Stimulated activated CD4-positive, alpha-beta T cell treated with anti-CD3 and anti-CD28 coated beads, Interleukin-15, amount 100 ng/mL, for 48 hours (primary cell): Measurements from ENCODE around the gene MRPL12.

Experiments
- DNase-seq, 2 donors: peaks; one replicate each; pipeline ENCODE4 v3.0.0-alpha.2; 2020; ENCODE audit warnings: low read depth in 2 of 2

Gene MRPL12

GRCh38 chr17:81701288-81702071, 1.7 kb upstream of the MRPL12 start:
- DNase-seq, result no peak

- DNase-seq, result no peak
Measured at GRCh38 chr17:81703747-81704654, 834 bp downstream of the MRPL12 start.

GRCh38 chr17:81705518-81706231, 2.5 kb downstream of the MRPL12 start:
- DNase-seq, result no peak

GRCh38 chr17:81706232-81706611, 3.1 kb downstream of the MRPL12 start:
- no peak for DNase-seq

- no peak for DNase-seq
Measured at GRCh38 chr17:81706757-81707624, 3.8 kb downstream of the MRPL12 start.

GRCh38 chr17:81707725-81708646, 4.8 kb downstream of the MRPL12 start:
- DNase-seq, result no peak

GRCh38 chr17:81708739-81709185, 5.6 kb downstream of the MRPL12 start:
- no peak for DNase-seq

- no peak for DNase-seq
Measured at GRCh38 chr17:81710514-81711308, 7.5 kb downstream of the MRPL12 start.

GRCh38 chr17:81711814-81712467, 8.8 kb downstream of the MRPL12 start, which contains the start of gene SLC25A10:
SLC25A10 (plus strand) TSS chr17:81712284; CDS start chr17:81712427, 143 bp downstream.
- peak; percentile 75 to 79 for DNase-seq

- no peak for DNase-seq
Measured at GRCh38 chr17:81712468-81713003, 9.4 kb downstream of the MRPL12 start.

GRCh38 chr17:81713004-81713555, 9.9 kb downstream of the MRPL12 start:
- DNase-seq, result no peak

- DNase-seq, result no peak
Measured at GRCh38 chr17:81713556-81714411, 10.6 kb downstream of the MRPL12 start.

GRCh38 chr17:81714412-81715106, 11.4 kb downstream of the MRPL12 start:
- no peak for DNase-seq

GRCh38 chr17:81715107-81715871, 12.1 kb downstream of the MRPL12 start:
- DNase-seq, result no peak

- DNase-seq, result no peak
Measured at GRCh38 chr17:81715872-81716673, 12.9 kb downstream of the MRPL12 start.
